H1 (cell line): ENCODE results near the gene DDX55. TPM values are rescaled to one million over a fixed set of nuclear protein-coding genes. Genes with fewer than 3 reads are reported as not detected.

Source experiments
- BACH1 ChIP-seq: IDR thresholded peaks from 2 replicates; pipeline ENCODE4 v1.6.1; 2012; ENCODE audit warnings: low read length, improper control_type of control experiment
- BRCA1 ChIP-seq: IDR thresholded peaks from 2 replicates; pipeline ENCODE4 v1.6.1; 2012; ENCODE audit warnings: low read depth, low read length, improper control_type of control experiment
- JUND ChIP-seq: IDR thresholded peaks from 2 replicates; pipeline ENCODE4 v1.6.1; 2011; ENCODE audit warnings: mild to moderate bottlenecking, improper control_type of control experiment, low read length
- KDM5A ChIP-seq: fragments of 200-600 bp; IDR thresholded peaks from 2 replicates; pipeline ENCODE4 v1.7.1; 2012; ENCODE audit warnings: mild to moderate bottlenecking, low read length, inconsistent platforms, mixed read lengths
- NANOG ChIP-seq: IDR thresholded peaks from 2 replicates; pipeline ENCODE4 v1.6.1; 2011; ENCODE audit warnings: low read length, low read depth, mild to moderate bottlenecking, inconsistent platforms; ENCODE audit not compliant: insufficient read depth, poor library complexity, severe bottlenecking
- POLR2AphosphoS5 ChIP-seq: IDR thresholded peaks from 2 replicates; pipeline ENCODE4 v1.6.1; 2011; ENCODE audit warnings: low read depth, low read length
- SIN3A ChIP-seq, 2 experiments: IDR thresholded peaks in 1 of 2; conservative IDR thresholded peaks in 1 of 2; 2 replicates each; pipeline ENCODE4 v1.6.1; 2011 to 2012; ENCODE audit warnings: low read length in 2 of 2, improper control_type of control experiment in 1 of 2, low read depth in 1 of 2, mild to moderate bottlenecking in 1 of 2
- SRF ChIP-seq: IDR thresholded peaks from 2 replicates; pipeline ENCODE4 v1.6.1; 2011; ENCODE audit warnings: mild to moderate bottlenecking, low read depth, low read length, moderate library complexity
- TAF1 ChIP-seq: IDR thresholded peaks from 2 replicates; pipeline ENCODE4 v1.6.1; 2011; ENCODE audit warnings: mild to moderate bottlenecking, low read depth, low read length
- TAF7 ChIP-seq: optimal IDR thresholded peaks from 2 replicates; pipeline ENCODE3; 2011; ENCODE audit warnings: low read depth, mild to moderate bottlenecking, inconsistent platforms, low read length, moderate library complexity, borderline replicate concordance
- polyA plus RNA-seq, 7 experiments: library from polyadenylated mRNA; depleted of rRNA in 3 of 7; stranded (reverse) in 5 of 7; unstranded in 2 of 7; fragments of >200 nt in 5 of 7; fragments of 200-250 nt in 2 of 7; gene quantifications; 1 replicate in 5 of 7; 2 replicates in 1 of 7; 4 replicates in 1 of 7; pipeline versions ENCODE4 v1.2.1 to v1.2.3, GENCODE V29; 2011 to 2013; ENCODE audit warnings: missing spikeins in 2 of 7, mixed read lengths in 2 of 7
- total RNA-seq: library from RNA; stranded (reverse); fragmentation: NEBNext Ultra II Directional; extraction: Animal tissue kit (Norgen Biotek cat#: 25700); gene quantifications from 2 replicates; pipeline ENCODE4 v1.2.1, GENCODE V29; 2021
- TF ChIP-seq, protein P1 (sequence below): IDR thresholded peaks from 2 replicates; pipeline ENCODE4 v1.6.1; 2012; ENCODE audit warnings: inconsistent platforms
- TF ChIP-seq, protein P2 (sequence below): fragments of 300-600 bp; sonication (generic); IDR thresholded peaks from 2 replicates; pipeline ENCODE4 v1.7.1; 2012; ENCODE audit warnings: low read length, moderate library complexity, mild to moderate bottlenecking, inconsistent platforms; ENCODE audit not compliant: insufficient replicate concordance

The DDX55 gene
- total and polyA plus RNA-seq, 2 of the 8 experiments (the other 6 are each of a cell fraction or from before 2014, with no cell fraction given), result 25.8 to 37.7 TPM

DNA sequence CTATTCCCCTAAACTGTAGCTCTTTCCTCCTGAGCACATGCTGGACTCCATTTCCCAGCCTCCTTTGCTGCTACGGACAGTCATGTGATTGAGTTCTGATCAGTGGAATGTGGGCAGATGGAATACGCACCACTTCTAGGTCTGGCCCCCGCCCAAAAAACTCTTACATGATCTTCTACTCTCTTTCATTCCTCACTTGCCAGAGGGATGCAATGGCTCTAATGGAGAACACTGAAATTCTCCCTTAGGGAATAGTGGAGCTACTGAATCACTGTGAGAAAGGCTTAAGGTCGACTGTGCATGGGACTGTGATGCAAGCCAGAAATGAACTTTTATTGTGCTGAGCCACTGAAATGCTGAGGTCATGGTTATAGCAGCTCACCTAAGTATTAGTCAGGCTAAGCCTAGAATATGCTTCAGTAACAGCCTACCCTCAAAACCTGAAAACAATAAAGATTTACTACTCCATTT is 30.5 kb upstream of the DDX55 start (continued):
- TF ChIP-seq KDM5A (no peak), TAF7 (no peak), POLR2AphosphoS5 (no peak), NANOG (no peak), SIN3A (conservative IDR thresholded peaks at IDR 0.05 in 1 of 2, IDR thresholded peaks at IDR 0.05 in 1 of 2; ENCODE audit: low read depth in 1 of 2, low read length in 2 of 2) (no peak; a peak in 1 of 4 replicates), TAF1 (0 out of 2 replicates have a peak, but pooled peaks have one; percentile 22), BRCA1 (no peak), JUND (no peak), BACH1 (no peak), SRF (no peak)
- TF ChIP-seq, protein P1, sequence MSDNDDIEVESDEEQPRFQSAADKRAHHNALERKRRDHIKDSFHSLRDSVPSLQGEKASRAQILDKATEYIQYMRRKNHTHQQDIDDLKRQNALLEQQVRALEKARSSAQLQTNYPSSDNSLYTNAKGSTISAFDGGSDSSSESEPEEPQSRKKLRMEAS, result peak; percentile 62
- TF ChIP-seq, protein P2, sequence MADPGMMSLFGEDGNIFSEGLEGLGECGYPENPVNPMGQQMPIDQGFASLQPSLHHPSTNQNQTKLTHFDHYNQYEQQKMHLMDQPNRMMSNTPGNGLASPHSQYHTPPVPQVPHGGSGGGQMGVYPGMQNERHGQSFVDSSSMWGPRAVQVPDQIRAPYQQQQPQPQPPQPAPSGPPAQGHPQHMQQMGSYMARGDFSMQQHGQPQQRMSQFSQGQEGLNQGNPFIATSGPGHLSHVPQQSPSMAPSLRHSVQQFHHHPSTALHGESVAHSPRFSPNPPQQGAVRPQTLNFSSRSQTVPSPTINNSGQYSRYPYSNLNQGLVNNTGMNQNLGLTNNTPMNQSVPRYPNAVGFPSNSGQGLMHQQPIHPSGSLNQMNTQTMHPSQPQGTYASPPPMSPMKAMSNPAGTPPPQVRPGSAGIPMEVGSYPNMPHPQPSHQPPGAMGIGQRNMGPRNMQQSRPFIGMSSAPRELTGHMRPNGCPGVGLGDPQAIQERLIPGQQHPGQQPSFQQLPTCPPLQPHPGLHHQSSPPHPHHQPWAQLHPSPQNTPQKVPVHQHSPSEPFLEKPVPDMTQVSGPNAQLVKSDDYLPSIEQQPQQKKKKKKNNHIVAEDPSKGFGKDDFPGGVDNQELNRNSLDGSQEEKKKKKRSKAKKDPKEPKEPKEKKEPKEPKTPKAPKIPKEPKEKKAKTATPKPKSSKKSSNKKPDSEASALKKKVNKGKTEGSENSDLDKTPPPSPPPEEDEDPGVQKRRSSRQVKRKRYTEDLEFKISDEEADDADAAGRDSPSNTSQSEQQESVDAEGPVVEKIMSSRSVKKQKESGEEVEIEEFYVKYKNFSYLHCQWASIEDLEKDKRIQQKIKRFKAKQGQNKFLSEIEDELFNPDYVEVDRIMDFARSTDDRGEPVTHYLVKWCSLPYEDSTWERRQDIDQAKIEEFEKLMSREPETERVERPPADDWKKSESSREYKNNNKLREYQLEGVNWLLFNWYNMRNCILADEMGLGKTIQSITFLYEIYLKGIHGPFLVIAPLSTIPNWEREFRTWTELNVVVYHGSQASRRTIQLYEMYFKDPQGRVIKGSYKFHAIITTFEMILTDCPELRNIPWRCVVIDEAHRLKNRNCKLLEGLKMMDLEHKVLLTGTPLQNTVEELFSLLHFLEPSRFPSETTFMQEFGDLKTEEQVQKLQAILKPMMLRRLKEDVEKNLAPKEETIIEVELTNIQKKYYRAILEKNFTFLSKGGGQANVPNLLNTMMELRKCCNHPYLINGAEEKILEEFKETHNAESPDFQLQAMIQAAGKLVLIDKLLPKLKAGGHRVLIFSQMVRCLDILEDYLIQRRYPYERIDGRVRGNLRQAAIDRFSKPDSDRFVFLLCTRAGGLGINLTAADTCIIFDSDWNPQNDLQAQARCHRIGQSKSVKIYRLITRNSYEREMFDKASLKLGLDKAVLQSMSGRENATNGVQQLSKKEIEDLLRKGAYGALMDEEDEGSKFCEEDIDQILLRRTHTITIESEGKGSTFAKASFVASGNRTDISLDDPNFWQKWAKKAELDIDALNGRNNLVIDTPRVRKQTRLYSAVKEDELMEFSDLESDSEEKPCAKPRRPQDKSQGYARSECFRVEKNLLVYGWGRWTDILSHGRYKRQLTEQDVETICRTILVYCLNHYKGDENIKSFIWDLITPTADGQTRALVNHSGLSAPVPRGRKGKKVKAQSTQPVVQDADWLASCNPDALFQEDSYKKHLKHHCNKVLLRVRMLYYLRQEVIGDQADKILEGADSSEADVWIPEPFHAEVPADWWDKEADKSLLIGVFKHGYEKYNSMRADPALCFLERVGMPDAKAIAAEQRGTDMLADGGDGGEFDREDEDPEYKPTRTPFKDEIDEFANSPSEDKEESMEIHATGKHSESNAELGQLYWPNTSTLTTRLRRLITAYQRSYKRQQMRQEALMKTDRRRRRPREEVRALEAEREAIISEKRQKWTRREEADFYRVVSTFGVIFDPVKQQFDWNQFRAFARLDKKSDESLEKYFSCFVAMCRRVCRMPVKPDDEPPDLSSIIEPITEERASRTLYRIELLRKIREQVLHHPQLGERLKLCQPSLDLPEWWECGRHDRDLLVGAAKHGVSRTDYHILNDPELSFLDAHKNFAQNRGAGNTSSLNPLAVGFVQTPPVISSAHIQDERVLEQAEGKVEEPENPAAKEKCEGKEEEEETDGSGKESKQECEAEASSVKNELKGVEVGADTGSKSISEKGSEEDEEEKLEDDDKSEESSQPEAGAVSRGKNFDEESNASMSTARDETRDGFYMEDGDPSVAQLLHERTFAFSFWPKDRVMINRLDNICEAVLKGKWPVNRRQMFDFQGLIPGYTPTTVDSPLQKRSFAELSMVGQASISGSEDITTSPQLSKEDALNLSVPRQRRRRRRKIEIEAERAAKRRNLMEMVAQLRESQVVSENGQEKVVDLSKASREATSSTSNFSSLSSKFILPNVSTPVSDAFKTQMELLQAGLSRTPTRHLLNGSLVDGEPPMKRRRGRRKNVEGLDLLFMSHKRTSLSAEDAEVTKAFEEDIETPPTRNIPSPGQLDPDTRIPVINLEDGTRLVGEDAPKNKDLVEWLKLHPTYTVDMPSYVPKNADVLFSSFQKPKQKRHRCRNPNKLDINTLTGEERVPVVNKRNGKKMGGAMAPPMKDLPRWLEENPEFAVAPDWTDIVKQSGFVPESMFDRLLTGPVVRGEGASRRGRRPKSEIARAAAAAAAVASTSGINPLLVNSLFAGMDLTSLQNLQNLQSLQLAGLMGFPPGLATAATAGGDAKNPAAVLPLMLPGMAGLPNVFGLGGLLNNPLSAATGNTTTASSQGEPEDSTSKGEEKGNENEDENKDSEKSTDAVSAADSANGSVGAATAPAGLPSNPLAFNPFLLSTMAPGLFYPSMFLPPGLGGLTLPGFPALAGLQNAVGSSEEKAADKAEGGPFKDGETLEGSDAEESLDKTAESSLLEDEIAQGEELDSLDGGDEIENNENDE, result no peak
